Measurements from ENCODE around the gene UPF2.
"Not testable (repeated sequence)": the region's sequence is repeated elsewhere in the genome, so short reads cannot be mapped to it uniquely, and the experiment has no call there.

DNA sequence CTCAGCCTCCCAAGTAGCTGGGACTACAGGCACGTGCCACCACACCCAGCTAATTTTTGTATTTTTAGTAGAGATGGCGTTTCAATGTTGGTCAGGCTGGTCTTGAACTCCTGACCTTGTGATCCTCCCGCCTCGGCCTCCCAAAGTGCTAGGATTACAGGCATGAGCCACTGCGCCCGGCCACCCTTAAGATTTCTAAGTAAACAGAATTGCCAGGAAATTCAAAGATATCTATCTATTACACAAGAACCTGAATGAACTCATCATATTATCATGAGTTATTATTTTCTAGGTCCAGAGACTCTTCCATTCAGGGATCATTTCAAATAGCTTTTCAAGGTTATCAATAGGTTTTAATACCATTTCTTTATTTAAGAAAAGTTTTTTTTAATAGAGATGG lies 29.2 kb downstream of the UPF2 start:
- not testable (repeated sequence) for TF ChIP-seq POLR2AphosphoS5, POLR2A (IDR thresholded peaks at IDR 0.05; ENCODE audit: low read depth, low read length)

All from GM12892 (cell line).